Measurements from ENCODE around the gene ZNF771. TPM values are rescaled to one million over a fixed set of nuclear protein-coding genes. Genes with fewer than 3 reads are reported as not detected.

ZNF771 gene
- total and polyA plus RNA-seq, 9 of the 15 experiments (the other 6 are each of a cell fraction or from before 2014, with no cell fraction given) = 1.5 to 12.6 (median 4.4) TPM

DNA sequence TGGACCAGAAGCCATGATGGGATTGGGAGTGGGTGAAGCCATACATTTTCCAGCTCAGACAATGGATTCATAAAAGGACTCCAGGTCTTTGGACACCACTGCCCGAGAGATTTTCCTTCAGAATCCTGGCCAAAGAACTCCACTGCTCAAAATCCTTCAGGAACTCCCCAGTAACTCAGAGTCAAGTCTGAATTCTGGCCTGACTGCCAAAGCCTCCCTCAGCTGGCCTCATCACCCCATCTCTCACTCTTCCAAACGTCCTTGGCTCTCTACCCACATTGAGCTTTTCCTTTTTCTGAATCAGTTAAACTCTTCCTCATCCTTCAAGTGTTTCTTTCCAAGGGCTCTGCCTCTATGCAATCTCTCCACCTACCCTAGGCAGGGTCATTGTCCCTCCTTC, 23.9 kb upstream of the ZNF771 start:
- H3K27ac ChIP-seq (ENCODE audit: extremely low read depth, low read depth, low read length) = no peak overlapping the region
- H3K36me3 ChIP-seq (ENCODE audit: control insufficient read depth, insufficient read depth, low read length) = peaks cover 7% of the 10 kb centered on the region; the same call in 1 of the 3 replicates
- TF ChIP-seq POLR2AphosphoS5 (IDR thresholded peaks at IDR 0.05; ENCODE audit: control insufficient read depth, insufficient read depth, low read depth, low read length) (no peak), SMAD1 (IDR thresholded peaks at IDR 0.05; ENCODE audit: low read depth, low read length, partially characterized antibody) (no peak), SMARCA4 (IDR thresholded peaks at IDR 0.05) (no peak), GABPA (tag; conservative IDR thresholded peaks at IDR 0.05; ENCODE audit: low read depth) (no peak), ZNF316 (IDR thresholded peaks at IDR 0.05) (no peak), ZFP30 (CRISPR knock-in tag; IDR thresholded peaks at IDR 0.05; ENCODE audit: borderline replicate concordance) (no peak), ZNF121 (CRISPR knock-in tag; conservative IDR thresholded peaks at IDR 0.05) (no peak), CXXC5 (CRISPR knock-in tag; IDR thresholded peaks at IDR 0.05) (no peak), ZC3H4 (CRISPR knock-in tag; IDR thresholded peaks at IDR 0.05; ENCODE audit: borderline replicate concordance) (no peak), POLR2B (IDR thresholded peaks at IDR 0.05; ENCODE audit: low read depth, partially characterized antibody) (no peak), ZNF324 (CRISPR knock-in tag; IDR thresholded peaks at IDR 0.05) (no peak), HIVEP1 (CRISPR knock-in tag; IDR thresholded peaks at IDR 0.05) (no peak)
- TF ChIP-seq, protein P1, sequence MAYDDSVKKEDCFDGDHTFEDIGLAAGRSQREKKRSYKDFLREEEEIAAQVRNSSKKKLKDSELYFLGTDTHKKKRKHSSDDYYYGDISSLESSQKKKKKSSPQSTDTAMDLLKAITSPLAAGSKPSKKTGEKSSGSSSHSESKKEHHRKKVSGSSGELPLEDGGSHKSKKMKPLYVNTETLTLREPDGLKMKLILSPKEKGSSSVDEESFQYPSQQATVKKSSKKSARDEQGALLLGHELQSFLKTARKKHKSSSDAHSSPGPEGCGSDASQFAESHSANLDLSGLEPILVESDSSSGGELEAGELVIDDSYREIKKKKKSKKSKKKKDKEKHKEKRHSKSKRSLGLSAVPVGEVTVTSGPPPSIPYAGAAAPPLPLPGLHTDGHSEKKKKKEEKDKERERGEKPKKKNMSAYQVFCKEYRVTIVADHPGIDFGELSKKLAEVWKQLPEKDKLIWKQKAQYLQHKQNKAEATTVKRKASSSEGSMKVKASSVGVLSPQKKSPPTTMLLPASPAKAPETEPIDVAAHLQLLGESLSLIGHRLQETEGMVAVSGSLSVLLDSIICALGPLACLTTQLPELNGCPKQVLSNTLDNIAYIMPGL (CRISPR knock-in tag; IDR thresholded peaks at IDR 0.05) = no peak
- TF ChIP-seq, protein P2, sequence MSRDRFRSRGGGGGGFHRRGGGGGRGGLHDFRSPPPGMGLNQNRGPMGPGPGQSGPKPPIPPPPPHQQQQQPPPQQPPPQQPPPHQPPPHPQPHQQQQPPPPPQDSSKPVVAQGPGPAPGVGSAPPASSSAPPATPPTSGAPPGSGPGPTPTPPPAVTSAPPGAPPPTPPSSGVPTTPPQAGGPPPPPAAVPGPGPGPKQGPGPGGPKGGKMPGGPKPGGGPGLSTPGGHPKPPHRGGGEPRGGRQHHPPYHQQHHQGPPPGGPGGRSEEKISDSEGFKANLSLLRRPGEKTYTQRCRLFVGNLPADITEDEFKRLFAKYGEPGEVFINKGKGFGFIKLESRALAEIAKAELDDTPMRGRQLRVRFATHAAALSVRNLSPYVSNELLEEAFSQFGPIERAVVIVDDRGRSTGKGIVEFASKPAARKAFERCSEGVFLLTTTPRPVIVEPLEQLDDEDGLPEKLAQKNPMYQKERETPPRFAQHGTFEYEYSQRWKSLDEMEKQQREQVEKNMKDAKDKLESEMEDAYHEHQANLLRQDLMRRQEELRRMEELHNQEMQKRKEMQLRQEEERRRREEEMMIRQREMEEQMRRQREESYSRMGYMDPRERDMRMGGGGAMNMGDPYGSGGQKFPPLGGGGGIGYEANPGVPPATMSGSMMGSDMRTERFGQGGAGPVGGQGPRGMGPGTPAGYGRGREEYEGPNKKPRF (IDR thresholded peaks at IDR 0.05; ENCODE audit: low read depth, low read length) = no peak
- TF ChIP-seq, protein P3, sequence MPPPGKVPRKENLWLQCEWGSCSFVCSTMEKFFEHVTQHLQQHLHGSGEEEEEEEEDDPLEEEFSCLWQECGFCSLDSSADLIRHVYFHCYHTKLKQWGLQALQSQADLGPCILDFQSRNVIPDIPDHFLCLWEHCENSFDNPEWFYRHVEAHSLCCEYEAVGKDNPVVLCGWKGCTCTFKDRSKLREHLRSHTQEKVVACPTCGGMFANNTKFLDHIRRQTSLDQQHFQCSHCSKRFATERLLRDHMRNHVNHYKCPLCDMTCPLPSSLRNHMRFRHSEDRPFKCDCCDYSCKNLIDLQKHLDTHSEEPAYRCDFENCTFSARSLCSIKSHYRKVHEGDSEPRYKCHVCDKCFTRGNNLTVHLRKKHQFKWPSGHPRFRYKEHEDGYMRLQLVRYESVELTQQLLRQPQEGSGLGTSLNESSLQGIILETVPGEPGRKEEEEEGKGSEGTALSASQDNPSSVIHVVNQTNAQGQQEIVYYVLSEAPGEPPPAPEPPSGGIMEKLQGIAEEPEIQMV (tag; conservative IDR thresholded peaks at IDR 0.05; ENCODE audit: low read depth) = no peak
- TF ChIP-seq, protein P4, sequence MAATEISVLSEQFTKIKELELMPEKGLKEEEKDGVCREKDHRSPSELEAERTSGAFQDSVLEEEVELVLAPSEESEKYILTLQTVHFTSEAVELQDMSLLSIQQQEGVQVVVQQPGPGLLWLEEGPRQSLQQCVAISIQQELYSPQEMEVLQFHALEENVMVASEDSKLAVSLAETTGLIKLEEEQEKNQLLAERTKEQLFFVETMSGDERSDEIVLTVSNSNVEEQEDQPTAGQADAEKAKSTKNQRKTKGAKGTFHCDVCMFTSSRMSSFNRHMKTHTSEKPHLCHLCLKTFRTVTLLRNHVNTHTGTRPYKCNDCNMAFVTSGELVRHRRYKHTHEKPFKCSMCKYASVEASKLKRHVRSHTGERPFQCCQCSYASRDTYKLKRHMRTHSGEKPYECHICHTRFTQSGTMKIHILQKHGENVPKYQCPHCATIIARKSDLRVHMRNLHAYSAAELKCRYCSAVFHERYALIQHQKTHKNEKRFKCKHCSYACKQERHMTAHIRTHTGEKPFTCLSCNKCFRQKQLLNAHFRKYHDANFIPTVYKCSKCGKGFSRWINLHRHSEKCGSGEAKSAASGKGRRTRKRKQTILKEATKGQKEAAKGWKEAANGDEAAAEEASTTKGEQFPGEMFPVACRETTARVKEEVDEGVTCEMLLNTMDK (IDR thresholded peaks at IDR 0.05; ENCODE audit: borderline replicate concordance, insufficient read depth, low read depth, low read length, poor library complexity, severe bottlenecking) = no peak

More for the DNA sequence above, 23.9 kb upstream of the ZNF771 start:
- H3K4me1 ChIP-seq (replicated peaks in 1 of 2; ENCODE audit: control insufficient read depth in 2 of 2, insufficient read depth in 2 of 2, low read length in 2 of 2) = peaks cover 32 to 38% of the 10 kb centered on the region in 2 experiments
- no peak overlapping the region for H3K4me3 ChIP-seq
- FAIRE-seq = no peak
- BruUV-seq (replicated peaks) = no TSS peak
- no peaks in the 10 kb centered on the region for H3K9me1 ChIP-seq (ENCODE audit: control insufficient read depth, insufficient read depth, low read length)
- no peak overlapping the region for H3K4me2 ChIP-seq (ENCODE audit: insufficient read depth, low read length)
- H3K9me3 ChIP-seq (replicated peaks; ENCODE audit: control insufficient read depth, insufficient read depth, low read depth, low read length) = no peaks in the 10 kb centered on the region
- in situ Hi-C loops (cut with MboI) (no loop called here), intact Hi-C loops (cut with micrococcal nuclease) (no loop called here)
- no peak for ATAC-seq
- DNase-seq (ENCODE audit: extremely low read depth in 1 of 4, low spot score in 3 of 4) = no peak
- WGBS (ENCODE audit: insufficient coverage, low coverage, missing lambda C conversion rate) = 38% methylated on average over 2 of the region's 2 CpGs
- no peak overlapping the region; a peak in 1 of 4 replicates for H3K9ac ChIP-seq (ENCODE audit: insufficient read depth in 1 of 2, low read depth in 2 of 2, low read length in 2 of 2)
- ChIA-PET POLR2A (interaction anchor here (0.7 to 1.6 kb wide), 5 partner anchors 9 to 17 kb away, joined by 3 to 5 read pairs (median 3); no protein-coding TSS in a partner anchor), CTCF (ENCODE audit: low intra/inter-chr PET ratio) (no interaction called here)
- no peaks in the 10 kb centered on the region for H4K20me1 ChIP-seq (replicated peaks; ENCODE audit: control insufficient read depth, insufficient read depth, low read length)
- peaks cover 16% of the 10 kb centered on the region for H3K79me2 ChIP-seq (ENCODE audit: control insufficient read depth, insufficient read depth, low read length)
- H2AFZ ChIP-seq (ENCODE audit: low read depth, low read length) = no peak overlapping the region
- no peaks in the 10 kb centered on the region for H3K27me3 ChIP-seq (ENCODE audit: control insufficient read depth in 2 of 2, insufficient read depth in 2 of 2, low read length in 2 of 2)

All from K562 (cell line).